ENCODE data around the gene RAB11FIP3.

- TF ChIP-seq POLR2A (IDR thresholded peaks at IDR 0.05) (no peak), CTCF (IDR thresholded peaks at IDR 0.05) (no peak)
Observed at GRCh38 chr16:553601-554296, 128.3 kb downstream of the RAB11FIP3 start.

All from heart left ventricle (tissue), 13 donors.